Pancreas (tissue), 10 donors: ENCODE results near the gene CDT1. TPM values are rescaled to one million over a fixed set of nuclear protein-coding genes. Genes with fewer than 3 reads are reported as not detected.

Experiments
- ATAC-seq, 4 donors: fragments of 200-7000 bp; cut with Tn5 transposase; one replicate each; pipeline versions ENCODE4 v1.8.0 to v1.9.1; 2020; ENCODE audit warnings: mild to moderate bottlenecking in 4 of 4, moderate library complexity in 4 of 4
- DNase-seq, 6 donors: peaks; one replicate each; pipeline ENCODE4 v3.0.0-alpha.2; 2020
- FAIRE-seq: peaks from 2 replicates; lab custom pipeline; 2012; peaks lifted over from hg19 to GRCh38; lab: Jason Lieb, UNC
- H3K27ac ChIP-seq, 4 donors: fragments of 200-600 bp; sonication (generic); 1 replicate in 3 of 4; 2 replicates in 1 of 4; pipeline versions ENCODE4 v1.5.0 to v1.8.0; 2020
- H3K27me3 ChIP-seq, 4 donors: fragments of 200-600 bp; one replicate each; pipeline ENCODE4 v1.8.0; 2021
- H3K36me3 ChIP-seq, 3 donors: fragments of 200-600 bp; sonication (generic) in 1 of 3; one replicate each; pipeline versions ENCODE4 v1.5.0 to v1.8.0; 2020 to 2021
- H3K4me1 ChIP-seq, 3 donors: fragments of 200-600 bp; one replicate each; pipeline ENCODE4 v1.8.0; 2021
- H3K4me3 ChIP-seq, 4 donors: fragments of 200-600 bp; sonication (generic) in 2 of 4; one replicate each; pipeline versions ENCODE4 v1.5.0 to v1.8.0; 2020 to 2021
- H3K9me3 ChIP-seq, 4 donors: fragments of 200-600 bp; one replicate each; pipeline ENCODE4 v1.8.0; 2021
- CTCF ChIP-seq, 4 donors: fragments of 200-600 bp; sonication (generic) in 3 of 4; IDR thresholded peaks; one replicate each; pipeline versions ENCODE4 v1.5.0 to v1.8.0; 2021; ENCODE audit warnings: antibody characterized with exemption in 4 of 4
- WGBS, 2 donors: extraction: QIAGEN DNeasy Blood & Tissue Kit; methylation state at CpG; one replicate each; pipeline ENCODE4 v1.1.7; 2013; 5-methylcytosine and 5-hydroxymethylcytosine counted together
- intact Hi-C, 3 donors: fragments of 100-400 bp; cut with DNase I; formaldehyde crosslinking; loops; one replicate each; pipeline versions ENCODE4 v1.11.1 to v1.14.2; 2022
- polyA plus RNA-seq, 2 donors: library from polyadenylated mRNA; stranded (reverse); fragments of 200-250 nt; gene quantifications; one replicate each; pipeline ENCODE4 v1.2.3, GENCODE V29; 2013
- total RNA-seq, 6 donors: library from RNA; stranded (reverse); fragmentation: NEBNext Ultra II Directional in 4 of 6; extraction: Animal tissue kit (Norgen Biotek cat#: 25700) in 4 of 6; gene quantifications; one replicate each; pipeline versions ENCODE4 v1.2.1 to v1.2.4, GENCODE V29; 2021 to 2023
- donor health status: healthy with polysubstance abuse.
- donor health status: DM: no; HTN: no; CAD: no; lungs with moderate emphysema.
- donor health status: DM: no; HTN: no; CAD: no.
- donor health status: control.
- donor health status: control.
- donor health status: Bipolar disorder and iron deficiency.
- donor health status: DM: yes; HTN: yes; CAD: no.
- donor health status: DM: no; HTN: no; CAD: no.
- donor health status: DM: no; HTN: no; CAD: no.
- donor health status: DM: yes; HTN: yes; CAD: no.

The CDT1 gene
- total and polyA plus RNA-seq, 8 donors = 0.12 to 1.8 (median 0.78) TPM

- no peak for ATAC-seq
- Histone ChIP-seq H3K36me3 (no peaks in the 10 kb centered on the region), H3K27me3 (no peaks in the 10 kb centered on the region), H3K4me3 (no peak overlapping the region), H3K27ac (no peak overlapping the region), H3K9me3 (no peaks in the 10 kb centered on the region), H3K4me1 (no peaks in the 10 kb centered on the region)
- no peak for FAIRE-seq
- no peak for DNase-seq
- intact Hi-C loops = no loop called here
- TF ChIP-seq CTCF (IDR thresholded peaks at IDR 0.05) = no peak
- 78 to 87% methylated on average over 13 of the region's 13 CpGs for WGBS, 2 donors
These were observed 45.2 kb upstream of the CDT1 start for GRCh38 chr16:88758227-88758943.

- no peaks in the 10 kb centered on the region for H3K4me1 ChIP-seq
These were observed 44.7 kb upstream of the CDT1 start for GRCh38 chr16:88758944-88759244.

GRCh38 chr16:88759245-88759975 lies 44.2 kb upstream of the CDT1 start:
- Histone ChIP-seq H3K27me3 (no peaks in the 10 kb centered on the region), H3K27ac (no peak overlapping the region), H3K4me1 (no peaks in the 10 kb centered on the region), H3K9me3 (no peaks in the 10 kb centered on the region), H3K36me3 (no peaks in the 10 kb centered on the region), H3K4me3 (no peak overlapping the region)
- no peak for FAIRE-seq
- TF ChIP-seq CTCF (IDR thresholded peaks at IDR 0.05) = no peak
- no peak for DNase-seq
- 73 to 86% methylated on average over 26 of the region's 26 CpGs for WGBS, 2 donors
- ATAC-seq = no peak
- intact Hi-C loops = no loop called here

More at GRCh38 chr16:88758944-88759244, 44.7 kb upstream of the CDT1 start:
- intact Hi-C loops = no loop called here
- FAIRE-seq (no peak), ATAC-seq (no peak), DNase-seq (no peak)
- H3K36me3 ChIP-seq = no peaks in the 10 kb centered on the region
- H3K9me3 ChIP-seq = no peaks in the 10 kb centered on the region
- TF ChIP-seq CTCF (IDR thresholded peaks at IDR 0.05) = no peak
- no peak overlapping the region for H3K27ac ChIP-seq
- H3K27me3 ChIP-seq = no peaks in the 10 kb centered on the region
- H3K4me3 ChIP-seq = no peak overlapping the region
- WGBS, 2 donors = 84 to 94% methylated on average over 6 of the region's 6 CpGs

GRCh38 chr16:88759976-88760350 lies 43.6 kb upstream of the CDT1 start:
- 88 to 93% methylated on average over 20 to 22 of the region's 22 CpGs for WGBS, 2 donors
- Histone ChIP-seq H3K4me1 (no peaks in the 10 kb centered on the region), H3K36me3 (no peaks in the 10 kb centered on the region), H3K27ac (peak overlapping the region in 2 of 4 donors; percentile 27 to 49), H3K27me3 (no peaks in the 10 kb centered on the region), H3K9me3 (no peaks in the 10 kb centered on the region), H3K4me3 (no peak overlapping the region)
- no peak for ATAC-seq
- intact Hi-C loops = no loop called here
- DNase-seq = no peak
- no peak for TF ChIP-seq CTCF (IDR thresholded peaks at IDR 0.05)
- no peak for FAIRE-seq
